BLaER1 treated with 17β-estradiol and CSF1 and Interleukin-3, amounts not matched to agents 10 nM and 100 nM (cell line): ENCODE data around the gene UBR3.
"Not testable (repeated sequence)": the region's sequence is repeated elsewhere in the genome, so short reads cannot be mapped to it uniquely, and the experiment has no call there.

Experiments
- H3K27ac ChIP-seq, 11 experiments: shearing (Covaris generic); formaldehyde crosslinking; 2 replicates each; pipeline ENCODE4 v1.8.1; 2022
- H3K27me3 ChIP-seq, 11 experiments: shearing (Covaris generic); formaldehyde crosslinking; 2 replicates each; pipeline ENCODE4 v1.8.1; 2022
- H3K36me3 ChIP-seq, 11 experiments: shearing (Covaris generic); formaldehyde crosslinking; 2 replicates each; pipeline ENCODE4 v1.8.1; 2022
- H3K4me1 ChIP-seq, 10 experiments: shearing (Covaris generic); formaldehyde crosslinking; 2 replicates each; pipeline ENCODE4 v1.8.1; 2022
- H3K4me2 ChIP-seq, 11 experiments: shearing (Covaris generic); formaldehyde crosslinking; 2 replicates each; pipeline ENCODE4 v1.8.1; 2022
- H3K4me3 ChIP-seq, 10 experiments: shearing (Covaris generic); formaldehyde crosslinking; 2 replicates each; pipeline ENCODE4 v1.8.1; 2022
- H3K9ac ChIP-seq, 11 experiments: shearing (Covaris generic); formaldehyde crosslinking; 2 replicates each; pipeline ENCODE4 v1.8.1; 2022
- H3K9me3 ChIP-seq, 11 experiments: shearing (Covaris generic); formaldehyde crosslinking; replicated peaks in 1 of 11; 2 replicates each; pipeline ENCODE4 v1.8.1; 2022
- H4K20me1 ChIP-seq, 11 experiments: shearing (Covaris generic); formaldehyde crosslinking; 2 replicates each; pipeline ENCODE4 v1.8.1; 2022
- Cebpa-rat ChIP-seq, 11 experiments: shearing (Covaris generic); IDR thresholded peaks; 2 replicates each; pipeline ENCODE4 v1.8.1; 2022

UBR3 gene

DNA sequence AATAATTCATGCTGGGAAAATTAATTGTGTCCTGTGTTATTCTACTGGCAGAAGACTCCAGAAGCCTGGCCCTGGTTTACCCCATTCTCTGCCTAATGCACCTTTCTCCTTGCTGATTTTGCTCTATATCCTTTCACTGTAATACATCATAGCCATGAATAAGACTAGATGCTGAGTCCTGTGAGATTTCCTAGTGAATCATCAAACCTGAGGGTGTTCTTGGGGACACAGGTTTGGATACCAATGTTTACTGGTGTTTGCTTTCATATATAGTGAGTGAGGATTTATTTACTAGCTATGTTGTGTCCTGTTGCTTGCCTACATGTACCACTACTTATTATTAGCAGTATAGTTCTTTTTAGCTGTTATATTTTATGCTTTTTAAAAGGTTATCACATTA lies 9.0 kb upstream of the UBR3 start:
- no peak for TF ChIP-seq Cebpa-rat (IDR thresholded peaks at IDR 0.05)
- H4K20me1 ChIP-seq: peaks cover 0 to 11% (median 4%) of the 10 kb centered on the region in 11 experiments; a peak in 8 of 22 replicates
- no peak overlapping the region for H3K9ac ChIP-seq
- peaks cover 14 to 19% (median 16%) of the 10 kb centered on the region in 11 experiments; a peak in 20 of 22 replicates for H3K9me3 ChIP-seq
- H3K4me3 ChIP-seq: no peak overlapping the region
- peaks cover 6 to 33% (median 18%) of the 10 kb centered on the region in 10 experiments for H3K4me1 ChIP-seq
- H3K36me3 ChIP-seq: peaks cover 56 to 81% (median 70%) of the 10 kb centered on the region in 11 experiments
- no peaks in the 10 kb centered on the region for H3K27me3 ChIP-seq
- H3K4me2 ChIP-seq: no peak overlapping the region
- H3K27ac ChIP-seq: no peak overlapping the region

DNA sequence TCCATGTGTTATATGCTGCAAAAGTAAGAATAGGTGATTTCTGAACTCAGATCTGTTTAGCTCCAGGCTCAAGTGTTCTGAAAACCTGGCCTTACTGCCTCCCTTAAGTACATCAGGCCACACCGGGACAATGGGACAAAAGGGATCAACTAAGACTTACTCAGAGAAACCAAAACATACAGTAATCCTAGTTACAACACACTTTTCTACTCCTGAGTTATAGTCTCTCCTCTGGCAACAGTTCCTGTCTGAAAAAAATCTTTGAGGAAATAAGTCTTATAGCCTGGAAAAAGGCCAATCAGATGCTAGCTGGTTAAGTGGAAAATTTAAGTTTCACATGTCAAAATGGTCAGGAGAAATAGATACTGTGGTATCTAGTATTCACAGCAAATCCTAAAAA lies 8.1 kb upstream of the UBR3 start:
- Histone ChIP-seq H3K9ac (peak overlapping the region in 2 of 11 experiments; percentile 23 to 48; a peak in 4 of 22 replicates), H3K27ac (no peak overlapping the region)
- no peak for TF ChIP-seq Cebpa-rat (IDR thresholded peaks at IDR 0.05)

DNA sequence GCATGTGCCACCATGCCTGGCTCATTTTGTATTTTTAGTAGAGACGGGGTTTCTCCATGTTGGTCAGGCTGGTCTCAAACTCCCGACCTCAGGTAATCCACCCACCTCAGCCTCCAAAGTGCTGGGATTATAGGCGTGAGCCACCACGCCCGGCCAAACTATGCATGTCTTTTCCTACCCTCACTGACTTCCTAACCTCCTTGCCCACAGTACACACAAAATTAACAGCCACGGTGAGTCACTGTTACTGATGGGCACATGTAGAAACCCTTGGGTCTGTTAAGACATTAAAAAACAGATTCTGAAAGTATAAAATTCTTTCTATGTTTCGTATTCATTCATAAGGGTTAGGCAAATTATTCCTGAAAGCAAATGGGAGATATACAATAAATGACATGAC lies 7.2 kb upstream of the UBR3 start:
- H3K27ac ChIP-seq, H3K4me2 ChIP-seq, H3K9ac ChIP-seq, H3K27me3 ChIP-seq, H3K4me3 ChIP-seq, H4K20me1 ChIP-seq: not testable (repeated sequence)
- H3K4me1 ChIP-seq: peaks cover 17 to 45% (median 28%) of the 10 kb centered on the region in 10 experiments
- H3K36me3 ChIP-seq: peaks cover 38 to 62% (median 51%) of the 10 kb centered on the region in 11 experiments
- peaks cover 14 to 19% (median 16%) of the 10 kb centered on the region in 11 experiments; a peak in 20 of 22 replicates for H3K9me3 ChIP-seq

More for the DNA sequence above, 8.1 kb upstream of the UBR3 start:
- H3K27me3 ChIP-seq: no peaks in the 10 kb centered on the region
- peaks cover 48 to 72% (median 61%) of the 10 kb centered on the region in 11 experiments for H3K36me3 ChIP-seq
- peaks cover 14 to 42% (median 26%) of the 10 kb centered on the region in 10 experiments for H3K4me1 ChIP-seq
- no peak overlapping the region for H3K4me3 ChIP-seq
- no peak overlapping the region for H3K4me2 ChIP-seq
- peaks cover 14 to 19% (median 16%) of the 10 kb centered on the region in 11 experiments; a peak in 20 of 22 replicates for H3K9me3 ChIP-seq
- peaks cover 0 to 9% (median 4%) of the 10 kb centered on the region in 11 experiments; a peak in 8 of 22 replicates for H4K20me1 ChIP-seq

DNA sequence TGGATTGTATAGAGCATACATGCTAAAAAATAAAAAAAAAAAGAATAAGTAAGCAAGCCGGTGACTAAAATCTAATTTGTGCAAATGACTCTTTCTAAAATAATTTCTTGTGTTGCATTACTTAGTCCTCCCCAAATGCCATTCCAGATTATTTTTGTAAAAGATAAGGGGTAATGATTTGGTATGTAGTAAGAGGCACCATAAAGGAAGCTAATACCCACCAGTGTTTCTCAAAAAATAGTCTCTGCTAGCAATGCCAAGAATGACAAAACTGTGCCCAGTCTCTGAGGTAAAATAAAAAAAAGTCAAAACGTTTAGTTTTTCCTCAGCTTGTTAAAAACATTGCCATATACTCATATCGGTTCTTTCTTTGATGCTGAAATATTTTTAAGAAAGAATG lies 5.2 kb upstream of the UBR3 start:
- H3K36me3 ChIP-seq: peaks cover 19 to 43% (median 32%) of the 10 kb centered on the region in 11 experiments; a peak in 21 of 22 replicates
- H3K4me3 ChIP-seq: no peak overlapping the region
- H3K4me2 ChIP-seq: peak overlapping the region in 3 of 11 experiments; percentile 14 to 90 (median 82); a peak in 3 of 22 replicates
- H3K27me3 ChIP-seq: no peaks in the 10 kb centered on the region
- H3K9ac ChIP-seq: peak overlapping the region in 1 of 11 experiments; percentile 84; a peak in 1 of 22 replicates
- H3K27ac ChIP-seq: no peak overlapping the region
- peaks cover 20 to 49% (median 31%) of the 10 kb centered on the region in 10 experiments for H3K4me1 ChIP-seq
- TF ChIP-seq Cebpa-rat (IDR thresholded peaks at IDR 0.05): no peak
- peaks cover 0 to 9% (median 0%) of the 10 kb centered on the region in 11 experiments; a peak in 7 of 22 replicates for H4K20me1 ChIP-seq
- peaks cover 3 to 4% (median 4%) of the 10 kb centered on the region in 11 experiments; a peak in 14 of 22 replicates for H3K9me3 ChIP-seq

DNA sequence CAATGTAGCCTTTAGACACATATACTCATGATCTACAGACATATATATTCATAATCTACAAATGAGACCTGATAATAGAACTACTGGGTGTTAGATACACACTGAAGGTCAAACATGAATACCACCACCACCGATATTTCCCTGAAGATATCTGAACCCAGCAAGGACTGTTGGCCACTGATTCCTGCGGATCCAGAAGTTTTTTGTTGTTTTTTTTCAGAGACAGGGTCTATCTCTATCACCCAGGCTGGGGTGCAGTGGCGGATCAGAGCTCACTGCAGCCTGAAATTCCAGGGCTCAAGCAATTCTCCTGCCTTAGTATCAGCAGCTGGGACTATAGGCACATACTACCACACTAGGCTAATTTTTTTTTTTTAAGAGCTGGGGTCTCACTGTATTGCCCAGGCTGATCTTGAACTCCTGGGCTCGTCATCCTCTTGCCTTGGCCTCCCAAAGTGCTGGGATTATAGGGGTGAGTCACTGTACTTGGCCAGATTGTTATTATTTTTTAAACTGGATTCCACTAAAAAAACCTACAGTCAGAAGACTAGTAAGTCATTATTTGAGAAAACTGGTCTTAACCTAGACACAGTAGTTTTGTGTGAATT lies 4.4 kb upstream of the UBR3 start:
- Histone ChIP-seq H3K27ac (no peak overlapping the region), H3K4me1 (peaks cover 20 to 49% (median 31%) of the 10 kb centered on the region in 10 experiments)
- no peak for TF ChIP-seq Cebpa-rat (IDR thresholded peaks at IDR 0.05)

DNA sequence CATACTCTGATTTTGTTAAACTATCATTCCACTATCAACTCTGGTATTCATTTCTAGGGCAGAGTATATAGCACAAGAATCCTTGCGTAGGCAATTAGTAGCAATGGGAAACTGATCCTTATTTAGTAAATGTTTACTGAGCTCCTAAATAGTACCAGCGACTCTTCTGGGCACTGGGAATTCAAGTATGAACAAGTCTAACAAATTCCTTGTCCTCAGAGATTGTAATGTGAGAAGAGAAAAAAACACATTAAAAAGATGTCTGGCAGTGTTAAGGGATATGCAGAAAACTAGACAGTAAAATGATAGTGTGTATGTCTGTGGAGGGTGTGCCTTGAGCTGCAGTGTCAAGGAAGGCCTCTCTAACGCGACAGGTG lies 3.3 kb upstream of the UBR3 start:
- Histone ChIP-seq H3K4me2 (peak overlapping the region; percentile 81 to 98 (median 87)), H3K9ac (peak overlapping the region; percentile 76 to 89 (median 84)), H3K9me3 (no peaks in the 10 kb centered on the region), H3K4me3 (peak overlapping the region; percentile 65 to 89 (median 79)), H3K36me3 (peaks cover 8 to 23% (median 17%) of the 10 kb centered on the region in 11 experiments; a peak in 19 of 22 replicates), H3K4me1 (peaks cover 28 to 53% (median 36%) of the 10 kb centered on the region in 10 experiments), H3K27me3 (no peaks in the 10 kb centered on the region), H3K27ac (peak overlapping the region; percentile 60 to 88 (median 76); a peak in 18 of 22 replicates), H4K20me1 (peaks cover 8 to 21% (median 15%) of the 10 kb centered on the region in 11 experiments; a peak in 20 of 22 replicates)
- no peak for TF ChIP-seq Cebpa-rat (IDR thresholded peaks at IDR 0.05)

More for the DNA sequence above, 4.4 kb upstream of the UBR3 start:
- Histone ChIP-seq H3K9ac (peak overlapping the region in 5 of 11 experiments; percentile 11 to 84 (median 20); a peak in 9 of 22 replicates), H3K9me3 (no peaks in the 10 kb centered on the region), H3K27me3 (no peaks in the 10 kb centered on the region), H3K36me3 (peaks cover 13 to 34% (median 24%) of the 10 kb centered on the region in 11 experiments; a peak in 21 of 22 replicates), H3K4me3 (0 out of 20 replicates have a peak overlapping the region, but pooled peaks of 1 of the 10 experiments have one; percentile 6), H3K4me2 (peak overlapping the region; percentile 81 to 98 (median 87)), H4K20me1 (peaks cover 0 to 10% (median 6%) of the 10 kb centered on the region in 11 experiments; a peak in 17 of 22 replicates)

DNA sequence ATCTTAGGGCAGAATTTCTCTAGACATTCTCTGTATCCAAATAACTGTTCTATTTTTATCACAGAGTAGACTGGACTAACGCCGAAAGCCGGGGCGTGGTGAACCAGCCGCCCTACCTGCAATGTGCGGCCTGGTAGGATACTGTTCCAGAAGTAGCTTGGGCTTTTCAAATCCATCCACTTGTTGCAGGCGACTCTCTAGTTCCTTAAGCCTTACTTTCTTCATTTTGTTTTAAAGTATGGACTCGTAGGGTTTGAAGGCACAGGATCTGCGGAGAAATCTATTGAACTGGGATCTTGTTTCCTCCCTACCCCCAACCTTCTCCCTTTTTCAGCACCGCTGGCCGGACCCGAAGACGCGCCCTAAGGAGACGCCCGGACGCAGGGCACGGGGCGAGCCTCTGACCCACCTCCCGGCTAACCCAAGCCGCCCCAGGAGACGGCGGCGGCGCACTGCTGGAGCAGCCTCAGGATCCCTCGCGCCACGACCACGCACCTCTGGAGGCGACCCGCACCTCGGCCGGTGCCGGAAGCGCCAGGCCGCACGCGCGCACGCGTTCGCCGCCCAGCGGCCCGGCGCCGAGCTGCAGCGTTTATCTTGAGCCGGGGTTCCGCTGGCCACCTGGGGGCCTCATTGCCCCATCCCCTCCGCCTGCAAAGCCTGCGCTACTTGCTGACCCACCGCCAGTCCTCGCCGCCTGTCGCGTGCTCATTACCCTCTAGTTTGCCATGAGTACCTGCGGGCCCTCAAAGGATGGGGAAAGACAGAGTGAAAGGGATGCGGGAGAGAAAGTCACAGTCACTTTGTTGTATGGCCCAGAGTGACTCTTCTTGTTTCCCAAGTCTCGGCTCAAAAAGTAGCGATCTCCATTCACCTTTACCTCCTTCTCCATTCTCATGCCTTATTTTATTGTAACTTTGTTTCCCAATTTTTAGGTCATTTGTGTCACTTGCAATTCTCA lies 2.6 kb upstream of the UBR3 start, which contains the start of gene METTL5:
METTL5 (minus strand) TSS at position 533 of the 961 bp plus-strand sequence; CDS start at position 225, 308 bp downstream.
- Histone ChIP-seq H3K27me3 (no peaks in the 10 kb centered on the region), H3K4me1 (peaks cover 34 to 60% (median 41%) of the 10 kb centered on the region in 10 experiments), H3K9ac (peak within 1 kb of the TSS; percentile 76 to 89 (median 84)), H3K27ac (peak within 1 kb of the TSS; percentile 60 to 88 (median 76); a peak in 21 of 22 replicates), H3K4me2 (peak within 1 kb of the TSS; percentile 81 to 98 (median 87)), H3K4me3 (peak within 1 kb of the TSS; percentile 65 to 89 (median 79)), H3K9me3 (no peaks in the 10 kb centered on the region), H3K36me3 (peaks cover 8 to 22% (median 17%) of the 10 kb centered on the region in 11 experiments; a peak in 19 of 22 replicates), H4K20me1 (peaks cover 13 to 28% (median 21%) of the 10 kb centered on the region in 11 experiments; a peak in 20 of 22 replicates)
- no peak for TF ChIP-seq Cebpa-rat (IDR thresholded peaks at IDR 0.05)

DNA sequence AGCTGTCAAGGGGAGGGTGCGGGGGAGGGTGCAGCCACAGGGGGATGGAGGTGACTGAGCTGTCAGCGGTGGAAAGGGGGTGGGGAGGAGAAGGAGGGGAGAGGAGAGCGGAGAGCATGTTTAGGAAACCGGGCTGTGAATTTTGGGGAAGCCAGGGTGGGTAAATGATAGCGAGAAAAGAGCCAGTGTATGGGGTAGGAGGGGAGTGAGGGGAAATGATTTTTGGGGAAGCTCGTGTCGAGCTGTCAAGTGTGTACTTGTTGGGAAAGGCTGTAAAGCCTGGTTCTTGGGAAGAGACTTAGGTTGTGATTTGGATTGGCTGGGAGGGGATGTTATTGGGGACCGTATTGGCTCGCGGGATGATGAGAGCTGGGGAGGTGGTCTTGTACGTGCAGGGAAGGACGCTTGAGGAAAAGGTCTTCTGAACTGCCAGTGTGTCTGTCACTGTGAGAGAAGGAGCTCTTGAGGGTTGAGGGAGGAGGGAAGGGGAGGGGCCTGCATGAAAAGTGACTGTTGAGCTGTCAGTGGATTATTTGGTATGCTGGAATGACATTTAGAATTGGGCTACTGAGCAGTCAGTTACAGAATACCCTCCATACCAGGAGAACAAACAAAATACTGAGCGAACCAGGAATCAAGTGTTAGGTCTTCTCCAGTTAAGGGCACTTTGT lies 1.0 kb downstream of the UBR3 start:
- TF ChIP-seq Cebpa-rat (IDR thresholded peaks at IDR 0.05): no peak
- peaks cover 0 to 14% (median 10%) of the 10 kb centered on the region in 11 experiments; a peak in 7 of 22 replicates for H3K36me3 ChIP-seq
- H4K20me1 ChIP-seq: peaks cover 15 to 63% (median 45%) of the 10 kb centered on the region in 11 experiments; a peak in 20 of 22 replicates
- H3K4me1 ChIP-seq: peaks cover 24 to 40% (median 32%) of the 10 kb centered on the region in 10 experiments
- H3K9ac ChIP-seq: peak overlapping the region; percentile 88 to 98 (median 95)
- H3K27me3 ChIP-seq: no peaks in the 10 kb centered on the region
- H3K9me3 ChIP-seq: no peaks in the 10 kb centered on the region
- peak overlapping the region; percentile 72 to 97 (median 88) for H3K4me2 ChIP-seq
- peak overlapping the region; percentile 81 to 93 (median 89); a peak in 21 of 22 replicates for H3K27ac ChIP-seq
- peak overlapping the region; percentile 82 to 100 (median 98) for H3K4me3 ChIP-seq
